Measurements from ENCODE around the gene SLC29A2. TPM values are rescaled to one million over a fixed set of nuclear protein-coding genes. Genes with fewer than 3 reads are reported as not detected.
"Not testable (repeated sequence)": the region's sequence is repeated elsewhere in the genome, so short reads cannot be mapped to it uniquely, and the experiment has no call there.

The SLC29A2 gene
- total RNA-seq, 1 donor from 2014 or later, result 7.9 TPM

GRCh38 chr11:66407651-66408050, 36.1 kb upstream of the SLC29A2 start:
- no peak overlapping the region for H3K27ac Mint-ChIP-seq (ENCODE audit: unreplicated experiment)
- no peak for DNase-seq (ENCODE audit: low spot score)
- no peak overlapping the region for H3K4me3 Mint-ChIP-seq (ENCODE audit: unreplicated experiment)
- peaks cover 37% of the 10 kb centered on the region for H3K27me3 Mint-ChIP-seq (ENCODE audit: low read depth)
- no peaks in the 10 kb centered on the region for H3K9me3 Mint-ChIP-seq (ENCODE audit: low read depth)
- no peak for TF ChIP-seq CTCF (IDR thresholded peaks at IDR 0.05)
- H3K4me1 Mint-ChIP-seq (ENCODE audit: low read depth), result peaks cover 26% of the 10 kb centered on the region
- no peaks in the 10 kb centered on the region for H3K36me3 Mint-ChIP-seq (ENCODE audit: low read depth)

GRCh38 chr11:66393954-66394353, 22.4 kb upstream of the SLC29A2 start:
- DNase-seq (ENCODE audit: low spot score), result no peak
- no peak for TF ChIP-seq CTCF (IDR thresholded peaks at IDR 0.05)
- no peaks in the 10 kb centered on the region for H3K36me3 Mint-ChIP-seq (ENCODE audit: low read depth)
- H3K9me3 Mint-ChIP-seq (ENCODE audit: low read depth), result no peaks in the 10 kb centered on the region
- peaks cover 8% of the 10 kb centered on the region for H3K27me3 Mint-ChIP-seq (ENCODE audit: low read depth)
- no peaks in the 10 kb centered on the region for H3K4me1 Mint-ChIP-seq (ENCODE audit: low read depth)
- no peak overlapping the region for H3K4me3 Mint-ChIP-seq (ENCODE audit: unreplicated experiment)
- no peak overlapping the region for H3K27ac Mint-ChIP-seq (ENCODE audit: unreplicated experiment)

- H3K27me3 Mint-ChIP-seq (ENCODE audit: low read depth), result peaks cover 5% of the 10 kb centered on the region
- no peak overlapping the region for H3K27ac Mint-ChIP-seq (ENCODE audit: unreplicated experiment)
- H3K4me3 Mint-ChIP-seq (ENCODE audit: unreplicated experiment), result no peak overlapping the region
- no peaks in the 10 kb centered on the region for H3K9me3 Mint-ChIP-seq (ENCODE audit: low read depth)
- no peak for DNase-seq (ENCODE audit: low spot score)
- H3K4me1 Mint-ChIP-seq (ENCODE audit: low read depth), result peaks cover 1% of the 10 kb centered on the region
- no peak for TF ChIP-seq CTCF (IDR thresholded peaks at IDR 0.05)
- H3K36me3 Mint-ChIP-seq (ENCODE audit: low read depth), result no peaks in the 10 kb centered on the region
Measured at GRCh38 chr11:66391322-66391721, 19.8 kb upstream of the SLC29A2 start.

- Mint-ChIP-seq H3K36me3 (ENCODE audit: low read depth) (no peaks in the 10 kb centered on the region), H3K9me3 (ENCODE audit: low read depth) (no peaks in the 10 kb centered on the region), H3K27ac (ENCODE audit: unreplicated experiment) (no peak overlapping the region), H3K4me3 (ENCODE audit: unreplicated experiment) (no peak overlapping the region), H3K4me1 (ENCODE audit: low read depth) (peaks cover 5% of the 10 kb centered on the region), H3K27me3 (ENCODE audit: low read depth) (peaks cover 5% of the 10 kb centered on the region)
- peak; percentile 83 for TF ChIP-seq CTCF (IDR thresholded peaks at IDR 0.05)
- DNase-seq (ENCODE audit: low spot score), result no peak
Measured at GRCh38 chr11:66388780-66389386, 17.3 kb upstream of the SLC29A2 start.

GRCh38 chr11:66386171-66387069, 14.9 kb upstream of the SLC29A2 start:
- H3K27ac Mint-ChIP-seq (ENCODE audit: unreplicated experiment), result no peak overlapping the region
- peaks cover 2% of the 10 kb centered on the region for H3K27me3 Mint-ChIP-seq (ENCODE audit: low read depth)
- peak overlapping the region; percentile 45 for H3K4me3 Mint-ChIP-seq (ENCODE audit: unreplicated experiment)
- TF ChIP-seq CTCF (IDR thresholded peaks at IDR 0.05), result peak; percentile 94
- no peaks in the 10 kb centered on the region for H3K36me3 Mint-ChIP-seq (ENCODE audit: low read depth)
- peaks cover 5% of the 10 kb centered on the region for H3K4me1 Mint-ChIP-seq (ENCODE audit: low read depth)
- no peak for DNase-seq (ENCODE audit: low spot score)
- no peaks in the 10 kb centered on the region for H3K9me3 Mint-ChIP-seq (ENCODE audit: low read depth)

- H3K9me3 Mint-ChIP-seq (ENCODE audit: low read depth); H3K36me3 Mint-ChIP-seq (ENCODE audit: low read depth); H3K4me1 Mint-ChIP-seq (ENCODE audit: low read depth); H3K27me3 Mint-ChIP-seq (ENCODE audit: low read depth); H3K4me3 Mint-ChIP-seq (ENCODE audit: unreplicated experiment); H3K27ac Mint-ChIP-seq (ENCODE audit: unreplicated experiment); DNase-seq (ENCODE audit: low spot score): not testable (repeated sequence)
Measured at GRCh38 chr11:66384316-66384715, 12.8 kb upstream of the SLC29A2 start.

GRCh38 chr11:66380264-66380663, 8.7 kb upstream of the SLC29A2 start:
- not testable (repeated sequence) for H3K4me1 Mint-ChIP-seq (ENCODE audit: low read depth); H3K27ac Mint-ChIP-seq (ENCODE audit: unreplicated experiment); H3K9me3 Mint-ChIP-seq (ENCODE audit: low read depth); DNase-seq (ENCODE audit: low spot score); H3K4me3 Mint-ChIP-seq (ENCODE audit: unreplicated experiment); H3K27me3 Mint-ChIP-seq (ENCODE audit: low read depth); H3K36me3 Mint-ChIP-seq (ENCODE audit: low read depth)

Measured in chondrocyte (in vitro differentiated cells).